ENCODE results near the gene IMP4.

IMP4 gene

DNA sequence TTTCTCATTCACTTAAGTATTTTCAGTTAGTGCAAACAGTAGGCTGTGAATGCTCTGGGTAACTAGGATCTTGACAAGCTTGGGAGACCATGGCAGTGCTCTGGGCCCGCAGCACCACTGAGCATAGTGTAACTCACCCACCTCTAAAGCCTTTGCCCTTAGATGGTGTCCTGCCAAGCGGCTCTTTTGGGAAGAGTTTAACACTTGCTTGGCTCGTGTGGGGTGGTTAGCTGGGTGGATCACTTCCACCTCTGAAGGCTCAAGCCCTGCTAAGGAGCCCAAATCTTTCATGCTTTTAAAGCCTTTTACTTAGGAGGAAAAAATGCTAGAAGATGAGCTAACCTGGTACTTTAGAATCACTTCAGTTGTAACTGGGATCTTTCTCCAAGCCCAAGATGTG, 47.1 kb downstream of the IMP4 start:
- H3K4me1 ChIP-seq (ENCODE audit: insufficient read depth, low read length, severe bottlenecking): peaks cover 90% of the 10 kb centered on the region

DNA sequence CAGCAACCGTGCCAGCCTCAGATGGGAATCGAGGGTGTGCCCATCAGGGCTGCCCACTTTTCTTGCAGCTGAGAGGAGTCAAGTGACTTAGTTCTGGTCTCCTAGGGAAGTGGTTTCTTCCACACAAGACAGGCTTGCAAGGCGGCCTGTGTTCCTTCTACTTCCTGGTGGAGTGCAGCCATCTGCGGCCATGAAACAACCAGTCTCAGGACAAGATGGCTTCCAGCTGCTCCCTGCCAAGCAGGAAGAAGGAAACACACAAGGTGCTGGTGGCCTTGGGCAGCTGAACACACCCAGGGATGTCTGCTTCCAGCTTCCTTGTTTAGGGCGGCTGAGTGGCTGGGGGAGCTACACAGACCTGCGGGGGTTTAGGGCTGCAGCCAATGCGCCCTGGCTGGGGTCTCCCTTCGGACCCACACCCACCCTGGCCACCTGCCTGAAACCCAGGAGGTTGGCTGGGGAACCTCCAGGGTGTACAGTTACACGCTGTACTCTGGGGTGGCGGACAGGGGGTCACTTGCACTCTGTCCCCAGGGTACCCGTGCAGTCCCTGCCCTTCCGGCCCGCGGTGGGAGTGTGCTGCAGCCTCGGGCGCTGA, 47.9 kb downstream of the IMP4 start:
- Histone ChIP-seq H3K9me2 (ENCODE audit: low read depth, low read length) (no peaks in the 10 kb centered on the region), H3K9me3 (ENCODE audit: low read length) (no peaks in the 10 kb centered on the region), H3K4me2 (ENCODE audit: low read length) (peak overlapping the region; percentile 90), H3K27me3 (ENCODE audit: insufficient read depth, low read length) (no peaks in the 10 kb centered on the region), H3K36me3 (ENCODE audit: insufficient read depth, low read length) (no peaks in the 10 kb centered on the region), H4K20me1 (ENCODE audit: insufficient read depth, low read length) (no peaks in the 10 kb centered on the region), H3K27ac (ENCODE audit: low read depth, low read length, poor library complexity, severe bottlenecking) (peak overlapping the region; percentile 100), H3K4me3 (ENCODE audit: low read depth, low read length, poor library complexity, severe bottlenecking) (peak overlapping the region; percentile 60), H3K79me2 (ENCODE audit: insufficient read depth, low read length) (no peaks in the 10 kb centered on the region), H3K4me1 (ENCODE audit: insufficient read depth, low read length, severe bottlenecking) (peaks cover 82% of the 10 kb centered on the region), H3F3A (ENCODE audit: insufficient read depth, low read length) (0 out of 2 replicates have a peak, but pooled peaks cover 6% of the 10 kb centered on the region), H3K9ac (ENCODE audit: low read length) (peak overlapping the region; percentile 78), H2AFZ (ENCODE audit: low read length) (no peak overlapping the region)
- no peak for TF ChIP-seq EZH2 (IDR thresholded peaks at IDR 0.05; ENCODE audit: borderline replicate concordance, low read length)
- TF ChIP-seq, protein P1, sequence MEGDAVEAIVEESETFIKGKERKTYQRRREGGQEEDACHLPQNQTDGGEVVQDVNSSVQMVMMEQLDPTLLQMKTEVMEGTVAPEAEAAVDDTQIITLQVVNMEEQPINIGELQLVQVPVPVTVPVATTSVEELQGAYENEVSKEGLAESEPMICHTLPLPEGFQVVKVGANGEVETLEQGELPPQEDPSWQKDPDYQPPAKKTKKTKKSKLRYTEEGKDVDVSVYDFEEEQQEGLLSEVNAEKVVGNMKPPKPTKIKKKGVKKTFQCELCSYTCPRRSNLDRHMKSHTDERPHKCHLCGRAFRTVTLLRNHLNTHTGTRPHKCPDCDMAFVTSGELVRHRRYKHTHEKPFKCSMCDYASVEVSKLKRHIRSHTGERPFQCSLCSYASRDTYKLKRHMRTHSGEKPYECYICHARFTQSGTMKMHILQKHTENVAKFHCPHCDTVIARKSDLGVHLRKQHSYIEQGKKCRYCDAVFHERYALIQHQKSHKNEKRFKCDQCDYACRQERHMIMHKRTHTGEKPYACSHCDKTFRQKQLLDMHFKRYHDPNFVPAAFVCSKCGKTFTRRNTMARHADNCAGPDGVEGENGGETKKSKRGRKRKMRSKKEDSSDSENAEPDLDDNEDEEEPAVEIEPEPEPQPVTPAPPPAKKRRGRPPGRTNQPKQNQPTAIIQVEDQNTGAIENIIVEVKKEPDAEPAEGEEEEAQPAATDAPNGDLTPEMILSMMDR (IDR thresholded peaks at IDR 0.05; ENCODE audit: low read length): no peak

More for the DNA sequence above, 47.1 kb downstream of the IMP4 start:
- Histone ChIP-seq H4K20me1 (ENCODE audit: insufficient read depth, low read length) (no peaks in the 10 kb centered on the region), H3K27me3 (ENCODE audit: insufficient read depth, low read length) (no peaks in the 10 kb centered on the region), H2AFZ (ENCODE audit: low read length) (no peak overlapping the region), H3K9me3 (ENCODE audit: low read length) (no peaks in the 10 kb centered on the region), H3K79me2 (ENCODE audit: insufficient read depth, low read length) (no peaks in the 10 kb centered on the region), H3K27ac (ENCODE audit: low read depth, low read length, poor library complexity, severe bottlenecking) (peak overlapping the region; percentile 100), H3F3A (ENCODE audit: insufficient read depth, low read length) (0 out of 2 replicates have a peak, but pooled peaks cover 6% of the 10 kb centered on the region), H3K4me2 (ENCODE audit: low read length) (peak overlapping the region; percentile 90), H3K4me3 (ENCODE audit: low read depth, low read length, poor library complexity, severe bottlenecking) (peak overlapping the region; percentile 60), H3K9ac (ENCODE audit: low read length) (peak overlapping the region; percentile 78), H3K36me3 (ENCODE audit: insufficient read depth, low read length) (no peaks in the 10 kb centered on the region), H3K9me2 (ENCODE audit: low read depth, low read length) (no peaks in the 10 kb centered on the region)
- no peak for TF ChIP-seq EZH2 (IDR thresholded peaks at IDR 0.05; ENCODE audit: borderline replicate concordance, low read length)
- TF ChIP-seq, protein P1 (IDR thresholded peaks at IDR 0.05; ENCODE audit: low read length): no peak

DNA sequence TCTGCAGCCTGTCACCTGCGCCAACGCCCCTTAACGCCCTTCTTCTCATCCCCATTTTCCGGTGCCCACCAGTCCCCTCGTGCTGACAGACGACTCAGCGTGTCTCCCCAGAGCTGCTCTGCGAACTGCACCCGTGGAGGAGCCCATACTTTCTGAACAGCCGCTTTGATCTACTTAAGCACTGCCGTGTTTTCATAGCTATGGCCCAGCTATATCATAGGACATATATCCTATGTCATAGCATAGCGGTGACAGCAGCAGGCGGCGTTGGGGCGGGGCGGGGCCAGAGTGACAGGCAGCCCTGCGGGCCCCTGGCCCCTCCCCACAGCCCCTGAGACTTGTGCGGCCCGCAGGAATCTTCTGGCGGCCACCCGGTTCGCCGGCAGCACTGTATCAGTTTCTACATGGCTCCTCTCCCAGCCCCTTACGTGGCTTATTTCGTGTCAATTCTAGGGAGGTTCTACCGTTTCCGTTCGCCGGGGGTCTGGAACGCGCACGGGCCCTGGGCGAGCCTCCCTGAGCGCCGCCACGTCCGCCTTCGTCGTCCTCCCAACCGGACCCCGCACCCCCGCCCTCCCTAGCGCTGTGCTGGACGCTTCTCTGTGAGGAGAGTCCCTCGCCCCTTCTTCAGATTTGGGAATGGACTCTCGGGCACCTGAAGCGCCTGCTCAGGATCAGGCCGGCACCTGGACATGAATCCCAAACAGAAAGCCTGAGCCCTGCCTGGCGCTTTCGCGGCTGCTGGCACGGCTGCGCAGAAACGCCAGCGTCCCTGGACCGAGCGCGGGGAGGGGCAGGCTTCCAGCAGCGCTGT, 48.6 kb downstream of the IMP4 start:
- no peaks in the 10 kb centered on the region for H4K20me1 ChIP-seq (ENCODE audit: insufficient read depth, low read length)
- no peaks in the 10 kb centered on the region for H3K79me2 ChIP-seq (ENCODE audit: insufficient read depth, low read length)
- no peaks in the 10 kb centered on the region for H3K9me2 ChIP-seq (ENCODE audit: low read depth, low read length)
- no peaks in the 10 kb centered on the region for H3K9me3 ChIP-seq (ENCODE audit: low read length)
- TF ChIP-seq, protein P1 (IDR thresholded peaks at IDR 0.05; ENCODE audit: low read length): no peak
- TF ChIP-seq EZH2 (IDR thresholded peaks at IDR 0.05; ENCODE audit: borderline replicate concordance, low read length): no peak
- H2AFZ ChIP-seq (ENCODE audit: low read length): no peak overlapping the region
- peak overlapping the region; percentile 78 for H3K9ac ChIP-seq (ENCODE audit: low read length)
- peak overlapping the region; percentile 100 for H3K27ac ChIP-seq (ENCODE audit: low read depth, low read length, poor library complexity, severe bottlenecking)
- no peaks in the 10 kb centered on the region for H3K27me3 ChIP-seq (ENCODE audit: insufficient read depth, low read length)
- H3K4me2 ChIP-seq (ENCODE audit: low read length): peak overlapping the region; percentile 90
- 0 out of 2 replicates have a peak, but pooled peaks cover 6% of the 10 kb centered on the region for H3F3A ChIP-seq (ENCODE audit: insufficient read depth, low read length)
- H3K4me3 ChIP-seq (ENCODE audit: low read depth, low read length, poor library complexity, severe bottlenecking): peak overlapping the region; percentile 60
- H3K36me3 ChIP-seq (ENCODE audit: insufficient read depth, low read length): no peaks in the 10 kb centered on the region
- peaks cover 75% of the 10 kb centered on the region for H3K4me1 ChIP-seq (ENCODE audit: insufficient read depth, low read length, severe bottlenecking)
